PFSK-1 (cell line): ENCODE measurements around the gene C6orf62.

Experiments used
- FOXP2 ChIP-seq: optimal IDR thresholded peaks from 2 replicates; pipeline ENCODE3; 2011; ENCODE audit warnings: borderline replicate concordance, control low read depth, inconsistent platforms; ENCODE audit not compliant: insufficient read depth; ENCODE audit errors: extremely low read length, extremely low read depth
- POLR2AphosphoS5 ChIP-seq: IDR thresholded peaks from 2 replicates; pipeline ENCODE4 v1.6.1; 2012; ENCODE audit warnings: low read depth, mild to moderate bottlenecking, control low read depth, low read length, moderate library complexity
- REST ChIP-seq, 2 experiments: IDR thresholded peaks; 2 replicates each; pipeline versions ENCODE4 v1.6.1 to v1.8.0; 2011 to 2012; ENCODE audit warnings: low read depth in 2 of 2, low read length in 2 of 2, control low read depth in 1 of 2, inconsistent platforms in 1 of 2, mild to moderate bottlenecking in 1 of 2, moderate library complexity in 1 of 2; ENCODE audit not compliant: insufficient read depth in 1 of 2
- SIN3A ChIP-seq: IDR thresholded peaks from 2 replicates; pipeline ENCODE4 v1.6.1; 2012; ENCODE audit warnings: mild to moderate bottlenecking, low read length, moderate library complexity, borderline replicate concordance; ENCODE audit not compliant: insufficient read depth
- TAF1 ChIP-seq: IDR thresholded peaks from 2 replicates; pipeline ENCODE4 v1.6.1; 2012; ENCODE audit warnings: low read length, control low read depth, borderline replicate concordance; ENCODE audit not compliant: insufficient read depth

GRCh38 chr6:24742216-24742738, 23.3 kb upstream of the C6orf62 start:
- TF ChIP-seq SIN3A (no peak), REST (IDR thresholded peaks at IDR 0.05; ENCODE audit: insufficient read depth in 1 of 2, low read depth in 2 of 2, low read length in 2 of 2) (no peak), TAF1 (no peak), POLR2AphosphoS5 (no peak), FOXP2 (no peak)
